HUDEP-2 (cell line): Measurements from ENCODE around the gene PTHLH.

Experiments used
- DNase-seq, 76 experiments: peaks; one replicate each; lab custom pipeline; 2025; ENCODE audit not compliant: unreplicated experiment in 76 of 76; lab: John Stamatoyannopoulos, UW

Gene PTHLH

GRCh38 chr12:27975222-27976136 lies 2.9 kb upstream of the PTHLH start:
- DNase-seq: peak in 6 of 76 experiments; percentile 9 to 24 (median 11)

- no peak for DNase-seq
Observed at GRCh38 chr12:27974735-27975221, 2.2 kb upstream of the PTHLH start.

GRCh38 chr12:27973487-27973890 lies 956 bp upstream of the PTHLH start:
- DNase-seq: no peak

- no peak for DNase-seq
Observed at GRCh38 chr12:27971606-27972005, 927 bp downstream of the PTHLH start.

GRCh38 chr12:27971121-27971489 lies 1.4 kb downstream of the PTHLH start:
- no peak for DNase-seq

- no peak for DNase-seq
Observed at GRCh38 chr12:27970401-27971120, 2.0 kb downstream of the PTHLH start.

- peak in 42 of 76 experiments; percentile 3 to 66 (median 30) for DNase-seq
Observed at GRCh38 chr12:27969624-27970400, 2.7 kb downstream of the PTHLH start.

GRCh38 chr12:27968972-27969623 lies 3.4 kb downstream of the PTHLH start:
- no peak for DNase-seq

- no peak for DNase-seq
Observed at GRCh38 chr12:27967551-27968054, 4.9 kb downstream of the PTHLH start.

GRCh38 chr12:27966870-27967269 lies 5.7 kb downstream of the PTHLH start:
- peak in 14 of 76 experiments; percentile 1 to 56 (median 24) for DNase-seq

- DNase-seq: no peak
Observed at GRCh38 chr12:27965966-27966365, 6.6 kb downstream of the PTHLH start.

- no peak for DNase-seq
Observed at GRCh38 chr12:27965411-27965810, 7.1 kb downstream of the PTHLH start.

GRCh38 chr12:27964123-27964522 lies 8.4 kb downstream of the PTHLH start:
- no peak for DNase-seq

GRCh38 chr12:27960821-27961220 lies 11.7 kb downstream of the PTHLH start:
- DNase-seq: no peak

GRCh38 chr12:27958675-27959074 lies 13.9 kb downstream of the PTHLH start:
- no peak for DNase-seq

GRCh38 chr12:27957366-27957765 lies 15.2 kb downstream of the PTHLH start:
- no peak for DNase-seq

GRCh38 chr12:27953817-27954216 lies 18.7 kb downstream of the PTHLH start:
- DNase-seq: no peak

GRCh38 chr12:27953348-27953747 lies 19.2 kb downstream of the PTHLH start:
- DNase-seq: no peak

GRCh38 chr12:27952510-27952909 lies 20.0 kb downstream of the PTHLH start:
- DNase-seq: no peak

GRCh38 chr12:27951898-27952297 lies 20.6 kb downstream of the PTHLH start:
- no peak for DNase-seq
